ENCODE measurements around the gene NEURL2. TPM values are rescaled to one million over a fixed set of nuclear protein-coding genes. Genes with fewer than 3 reads are reported as not detected.
"Not testable (repeated sequence)": the region's sequence is repeated elsewhere in the genome, so short reads cannot be mapped to it uniquely, and the experiment has no call there.

NEURL2 gene
- total RNA-seq, 1 donor from 2014 or later: 3.3 TPM

DNA sequence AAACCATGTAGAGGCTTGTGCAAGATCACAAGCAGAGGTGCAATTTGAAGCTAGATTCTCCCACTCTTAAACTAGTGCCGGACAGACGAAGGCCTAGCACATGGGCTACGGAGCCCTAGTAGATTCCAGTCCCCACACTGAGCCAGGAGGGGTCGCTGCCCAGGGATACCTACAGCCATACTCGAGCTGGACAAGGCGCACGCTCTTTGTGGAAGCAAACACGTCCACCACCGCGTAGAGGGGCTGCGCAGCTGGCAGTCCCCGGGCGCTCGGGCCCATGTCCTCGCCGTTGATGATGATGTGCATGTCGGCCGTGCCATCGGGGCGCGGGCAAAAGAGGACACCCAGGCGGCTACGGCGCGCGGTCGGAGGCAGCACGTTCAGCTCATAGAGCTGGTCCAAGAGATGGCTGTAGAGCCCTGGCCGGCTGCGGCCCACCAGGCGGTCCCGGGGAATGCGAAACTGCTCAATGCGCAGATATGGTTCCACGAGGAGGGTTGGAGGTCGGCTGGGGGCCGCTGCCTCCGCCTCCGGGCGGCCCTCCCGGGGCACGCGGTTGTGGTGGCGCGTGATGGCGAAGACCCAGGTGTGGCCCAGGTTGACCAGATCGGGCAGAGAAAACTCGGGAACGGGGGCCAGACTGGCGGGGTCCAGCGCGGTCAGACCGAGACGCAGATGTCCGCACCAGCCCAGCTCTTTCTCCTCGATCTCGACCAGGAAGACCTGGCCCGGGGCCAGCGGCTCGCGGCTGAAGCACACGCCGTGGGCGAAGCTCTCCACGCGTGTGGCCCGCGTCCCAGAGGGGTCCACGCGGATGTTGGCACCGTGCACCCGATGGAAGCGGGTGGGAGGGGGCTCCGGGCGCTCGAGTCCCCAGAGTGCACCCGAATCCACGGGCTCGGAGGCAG is 677 bp downstream of the NEURL2 start:
- intact Hi-C loops (cut with micrococcal nuclease): loop anchor here (2.0 to 10.0 kb wide), 2 partner anchors 44 to 84 kb away; partner anchors contain the start of genes PCIF1 and ZNF335
- Mint-ChIP-seq H3K4me1 (ENCODE audit: low read depth) (peaks cover 29% of the 10 kb centered on the region), H3K36me3 (ENCODE audit: low read depth) (peaks cover 13% of the 10 kb centered on the region), H3K27me3 (ENCODE audit: low read depth) (no peaks in the 10 kb centered on the region), H3K9me3 (no peaks in the 10 kb centered on the region), H3K4me3 (ENCODE audit: low read depth) (peak overlapping the region; percentile 87), H3K27ac (peak overlapping the region; percentile 75)
- no peak for DNase-seq (ENCODE audit: low spot score)

DNA sequence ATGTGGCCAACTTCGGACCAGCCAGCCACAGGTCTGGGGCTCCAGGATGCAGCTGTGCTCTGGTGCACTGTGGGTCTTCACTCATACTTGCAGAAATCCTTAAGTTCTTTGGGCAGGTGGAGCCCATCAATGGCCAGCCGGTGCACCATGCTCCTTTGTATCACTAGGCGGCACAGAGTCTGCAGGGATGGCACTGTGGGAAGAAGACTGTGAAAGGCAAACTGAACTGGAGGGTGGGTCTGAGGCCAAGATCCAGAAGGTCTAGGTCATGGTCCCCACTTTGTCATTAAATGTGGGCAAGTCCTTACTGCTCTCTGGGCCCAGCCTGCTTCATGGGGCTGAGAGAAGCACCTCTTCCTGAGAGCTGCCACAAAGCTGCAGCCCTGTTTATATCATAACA is 2.3 kb downstream of the NEURL2 start:
- Mint-ChIP-seq H3K27ac (no peak overlapping the region), H3K4me1 (ENCODE audit: low read depth) (peaks cover 32% of the 10 kb centered on the region), H3K27me3 (ENCODE audit: low read depth) (no peaks in the 10 kb centered on the region), H3K9me3 (no peaks in the 10 kb centered on the region), H3K4me3 (ENCODE audit: low read depth) (no peak overlapping the region), H3K36me3 (ENCODE audit: low read depth) (peaks cover 17% of the 10 kb centered on the region)
- no peak for DNase-seq (ENCODE audit: low spot score)
- intact Hi-C loops (cut with micrococcal nuclease): loop anchor here (5.0 to 10.0 kb wide), 2 partner anchors 76 to 94 kb away; partner anchors contain the start of genes DNTTIP1, UBE2C and WFDC3

DNA sequence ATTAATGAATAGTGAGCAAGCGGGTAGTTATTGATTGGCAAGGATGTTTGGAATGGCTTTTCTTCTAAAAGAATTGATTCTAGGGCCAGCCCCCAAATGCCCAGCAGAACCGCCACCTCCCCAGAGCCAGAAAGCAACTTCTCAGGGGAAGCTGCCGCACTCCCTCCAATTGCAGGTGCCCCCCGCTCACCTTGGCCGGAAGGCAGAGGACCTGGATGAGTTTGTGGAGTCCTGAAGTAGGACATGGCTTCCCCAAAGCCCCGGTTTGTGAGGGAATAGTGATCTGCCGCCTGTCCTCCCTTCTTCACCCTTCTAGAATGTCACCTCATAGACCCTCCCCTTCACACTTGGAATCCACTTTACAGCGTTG is 3.7 kb downstream of the NEURL2 start, which contains the start of gene SPATA25:
TSS of gene SPATA25 (minus strand) at position 277 of the 370 bp plus-strand sequence. CDS start at position 245, 32 bp downstream.
- H3K4me3 Mint-ChIP-seq (ENCODE audit: low read depth): no peak within 1 kb of the TSS
- no peak for DNase-seq (ENCODE audit: low spot score)
- intact Hi-C loops (cut with micrococcal nuclease): loop anchor here (5.0 to 10.0 kb wide), 2 partner anchors 75 to 93 kb away; partner anchors contain the start of genes DNTTIP1, UBE2C and WFDC3

DNA sequence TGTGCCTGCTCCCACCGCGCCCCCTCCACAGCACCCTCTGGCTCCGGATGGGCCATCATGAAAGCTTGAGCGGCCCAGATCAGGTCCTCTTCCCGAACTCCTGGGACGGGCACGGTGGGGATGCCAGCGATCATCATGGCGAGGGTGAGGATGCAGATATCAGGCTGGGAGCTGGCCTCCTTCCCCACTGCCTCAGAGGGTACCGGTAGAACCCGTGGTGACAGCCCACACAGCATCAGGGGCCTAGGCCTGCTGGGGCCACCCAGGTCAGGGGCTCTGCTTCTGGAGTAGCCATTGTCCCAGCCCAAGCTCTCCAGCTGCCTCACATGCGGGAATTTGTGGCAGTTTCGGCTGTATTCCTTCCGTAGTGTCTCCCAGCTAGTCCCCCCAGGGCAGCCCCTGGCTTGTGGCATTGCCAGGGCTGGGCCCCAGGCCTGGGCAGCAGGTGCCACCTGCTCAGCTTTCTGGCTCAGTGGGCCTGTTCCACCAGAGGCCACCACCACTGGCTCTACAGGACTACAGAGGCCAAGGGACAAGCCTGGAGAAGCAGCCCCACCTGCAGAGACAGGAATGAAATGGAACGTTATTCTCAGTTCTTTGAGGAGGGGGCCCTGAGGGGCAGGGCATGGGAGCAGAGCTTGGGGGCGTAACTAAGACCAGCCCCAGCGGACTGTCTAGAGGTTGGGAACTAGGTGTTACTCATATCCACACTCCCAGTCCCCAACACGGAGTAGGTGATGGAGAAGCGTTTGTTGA is 4.2 kb downstream of the NEURL2 start:
- H3K27me3 Mint-ChIP-seq (ENCODE audit: low read depth): no peaks in the 10 kb centered on the region
- no peak overlapping the region for H3K4me3 Mint-ChIP-seq (ENCODE audit: low read depth)
- no peaks in the 10 kb centered on the region for H3K9me3 Mint-ChIP-seq
- intact Hi-C loops (cut with micrococcal nuclease): loop anchor here (5.0 to 10.0 kb wide), 2 partner anchors 74 to 92 kb away; partner anchors contain the start of genes DNTTIP1, UBE2C and WFDC3
- H3K4me1 Mint-ChIP-seq (ENCODE audit: low read depth): peaks cover 33% of the 10 kb centered on the region
- no peak for DNase-seq (ENCODE audit: low spot score)
- peaks cover 32% of the 10 kb centered on the region for H3K36me3 Mint-ChIP-seq (ENCODE audit: low read depth)
- no peak overlapping the region for H3K27ac Mint-ChIP-seq

More for the DNA sequence above, 3.7 kb downstream of the NEURL2 start, which contains the start of gene SPATA25:
- Mint-ChIP-seq H3K9me3 (no peaks in the 10 kb centered on the region), H3K4me1 (ENCODE audit: low read depth) (peaks cover 34% of the 10 kb centered on the region), H3K27me3 (ENCODE audit: low read depth) (no peaks in the 10 kb centered on the region), H3K27ac (no peak within 1 kb of the TSS), H3K36me3 (ENCODE audit: low read depth) (peaks cover 30% of the 10 kb centered on the region)

DNA sequence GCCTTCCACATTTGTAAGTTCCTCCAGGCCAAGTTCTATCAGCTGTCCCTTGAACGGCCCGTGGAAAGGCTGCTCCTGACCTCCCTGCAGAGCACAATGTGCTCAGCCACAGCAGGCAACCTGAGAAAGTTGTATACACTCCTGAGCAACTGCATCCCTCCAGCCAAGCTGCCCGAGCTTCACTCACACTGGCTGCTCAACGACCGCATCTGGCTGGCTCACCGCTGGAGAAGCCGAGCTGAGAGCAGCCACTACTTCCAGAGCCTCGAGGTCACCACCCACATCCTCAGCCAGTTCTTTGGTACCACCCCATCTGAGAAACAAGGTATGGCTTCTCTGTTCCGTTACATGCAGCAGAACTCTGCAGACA is 7.9 kb downstream of the NEURL2 start:
- H3K36me3 Mint-ChIP-seq (ENCODE audit: low read depth): peaks cover 41% of the 10 kb centered on the region
- peak overlapping the region; percentile 43 for H3K4me3 Mint-ChIP-seq (ENCODE audit: low read depth)

DNA sequence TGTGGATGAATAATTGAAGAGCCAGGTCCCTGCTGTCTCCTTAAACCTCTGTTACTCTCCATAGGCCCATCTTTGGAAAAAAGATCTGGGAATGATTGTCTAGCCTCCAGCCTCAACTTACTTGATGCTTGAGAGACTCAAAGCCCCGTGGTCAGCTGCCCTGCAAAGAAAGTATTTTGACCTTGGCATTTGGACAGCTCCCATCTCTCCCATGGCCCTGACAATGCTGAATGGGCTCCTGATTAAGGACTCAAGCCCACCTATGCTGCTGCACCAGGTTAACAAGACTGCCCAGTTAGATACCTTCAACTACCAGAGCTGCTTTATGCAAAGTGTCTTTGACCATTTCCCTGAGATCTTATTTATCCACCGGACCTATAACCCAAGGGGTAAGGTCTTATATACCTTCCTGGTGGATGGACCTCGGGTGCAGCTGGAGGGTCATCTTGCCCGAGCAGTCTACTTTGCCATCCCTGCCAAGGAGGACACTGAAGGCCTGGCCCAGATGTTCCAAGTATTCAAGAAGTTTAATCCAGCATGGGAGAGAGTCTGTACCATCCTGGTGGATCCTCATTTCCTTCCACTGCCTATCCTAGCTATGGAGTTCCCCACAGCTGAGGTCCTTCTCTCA is 8.4 kb downstream of the NEURL2 start:
- H3K27ac Mint-ChIP-seq: no peak overlapping the region

More for the DNA sequence above, 7.9 kb downstream of the NEURL2 start:
- H3K9me3 Mint-ChIP-seq: no peaks in the 10 kb centered on the region
- no peak overlapping the region for H3K27ac Mint-ChIP-seq
- peaks cover 33% of the 10 kb centered on the region for H3K4me1 Mint-ChIP-seq (ENCODE audit: low read depth)
- DNase-seq (ENCODE audit: low spot score): no peak
- intact Hi-C loops (cut with micrococcal nuclease): loop anchor here (10.0 kb wide), 1 partner anchor 88 kb away; the partner anchor contains the start of genes DNTTIP1 and WFDC3
- no peaks in the 10 kb centered on the region for H3K27me3 Mint-ChIP-seq (ENCODE audit: low read depth)

DNA sequence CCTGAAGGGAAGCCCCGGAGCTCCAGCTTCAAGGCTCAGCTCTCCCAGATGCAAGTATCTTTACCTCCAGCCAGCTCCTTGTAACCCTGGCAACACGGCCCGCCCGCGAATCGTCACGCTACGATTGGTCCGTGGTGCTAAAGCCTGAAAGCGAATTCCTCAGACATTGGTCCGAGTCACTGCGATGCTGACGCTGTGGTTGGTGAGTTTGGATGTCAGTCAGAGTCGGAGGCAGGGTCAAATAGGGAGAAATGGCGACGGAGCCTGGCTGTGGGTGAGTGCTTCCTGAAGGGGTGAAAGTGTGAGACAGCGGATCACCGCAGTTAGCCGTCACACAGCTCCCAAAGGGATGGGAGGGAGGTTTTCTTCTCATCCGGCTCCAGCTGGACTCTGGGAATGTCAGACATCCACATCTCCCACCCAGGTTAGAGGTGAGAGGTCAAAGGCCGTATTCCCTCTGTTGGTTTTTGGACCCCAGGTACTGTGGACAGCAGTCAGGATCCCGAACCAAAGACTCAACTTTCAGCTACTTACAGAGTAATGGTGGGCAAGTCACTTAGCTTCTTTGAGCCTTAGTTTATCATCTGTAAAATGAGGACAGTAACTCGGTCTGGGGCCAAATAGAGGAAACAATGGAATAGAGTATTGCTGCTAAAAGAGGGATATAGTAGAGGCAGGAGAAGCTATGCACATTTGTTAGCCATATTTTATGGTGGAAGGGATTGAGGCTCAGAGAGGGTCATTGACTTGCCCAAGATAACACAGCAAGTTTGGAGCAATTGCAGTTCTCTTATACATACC is 9.8 kb downstream of the NEURL2 start, which contains the start of gene ZSWIM1:
TSS of gene ZSWIM1 (plus strand) at position 240 of the 801 bp plus-strand sequence. CDS start 1,366 bp downstream, outside the sequence.
- H3K4me1 Mint-ChIP-seq (ENCODE audit: low read depth): peaks cover 31% of the 10 kb centered on the region
- no peaks in the 10 kb centered on the region for H3K27me3 Mint-ChIP-seq (ENCODE audit: low read depth)
- intact Hi-C loops (cut with micrococcal nuclease): loop anchor here (1.0 to 10.0 kb wide), 2 partner anchors 24 to 86 kb away; partner anchors contain the start of genes ACOT8, DNTTIP1, WFDC3 and ZSWIM3
- DNase-seq (ENCODE audit: low spot score): peak; percentile 98
- peak within 1 kb of the TSS; percentile 81 for H3K27ac Mint-ChIP-seq
- no peaks in the 10 kb centered on the region for H3K9me3 Mint-ChIP-seq
- H3K4me3 Mint-ChIP-seq (ENCODE audit: low read depth): peak within 1 kb of the TSS; percentile 95
- H3K36me3 Mint-ChIP-seq (ENCODE audit: low read depth): peaks cover 37% of the 10 kb centered on the region

More for the DNA sequence above, 8.4 kb downstream of the NEURL2 start:
- Mint-ChIP-seq H3K9me3 (no peaks in the 10 kb centered on the region), H3K36me3 (ENCODE audit: low read depth) (peaks cover 41% of the 10 kb centered on the region), H3K4me3 (ENCODE audit: low read depth) (peak overlapping the region; percentile 66), H3K4me1 (ENCODE audit: low read depth) (peaks cover 33% of the 10 kb centered on the region), H3K27me3 (ENCODE audit: low read depth) (no peaks in the 10 kb centered on the region)
- no peak for DNase-seq (ENCODE audit: low spot score)
- intact Hi-C loops (cut with micrococcal nuclease): loop anchor here (10.0 kb wide), 1 partner anchor 88 kb away; the partner anchor contains the start of genes DNTTIP1 and WFDC3

DNA sequence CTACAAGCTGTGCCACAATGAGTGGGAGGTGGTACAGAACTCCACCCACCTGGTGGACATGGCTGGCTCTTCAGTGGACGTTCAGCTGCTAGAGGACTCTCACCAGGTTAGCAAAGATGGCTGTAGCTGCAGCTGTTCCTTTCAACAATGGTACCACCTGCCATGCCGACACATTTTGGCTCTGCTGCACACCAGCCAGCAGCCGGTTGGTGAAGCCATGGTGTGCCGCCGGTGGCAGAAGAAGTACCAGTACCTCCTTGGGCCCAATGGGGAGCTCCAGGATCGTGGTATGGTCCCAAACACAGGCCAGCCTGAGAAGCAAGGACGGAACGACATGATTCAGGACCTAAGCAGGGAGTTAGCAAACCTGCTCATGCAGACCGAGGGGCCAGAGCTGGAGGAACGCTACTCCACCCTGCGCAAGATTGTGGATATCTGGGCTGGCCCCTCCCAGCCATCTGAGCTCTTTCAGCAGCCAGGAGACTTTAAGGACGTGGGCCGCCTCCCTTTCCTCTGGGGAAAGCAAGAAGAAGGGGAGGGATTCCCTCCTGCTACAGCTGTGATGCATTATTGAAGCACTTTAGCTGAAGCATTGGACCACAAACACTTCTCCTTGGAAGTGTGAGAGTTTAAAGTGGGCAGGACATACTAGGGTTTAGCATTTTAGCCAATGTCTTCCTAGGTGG is 12.8 kb downstream of the NEURL2 start:
- Mint-ChIP-seq H3K4me1 (ENCODE audit: low read depth) (peaks cover 23% of the 10 kb centered on the region), H3K9me3 (no peaks in the 10 kb centered on the region), H3K27ac (no peak overlapping the region), H3K36me3 (ENCODE audit: low read depth) (peaks cover 20% of the 10 kb centered on the region), H3K4me3 (ENCODE audit: low read depth) (no peak overlapping the region), H3K27me3 (ENCODE audit: low read depth) (no peaks in the 10 kb centered on the region)
- no peak for DNase-seq (ENCODE audit: low spot score)
- intact Hi-C loops (cut with micrococcal nuclease): no loop called here

DNA sequence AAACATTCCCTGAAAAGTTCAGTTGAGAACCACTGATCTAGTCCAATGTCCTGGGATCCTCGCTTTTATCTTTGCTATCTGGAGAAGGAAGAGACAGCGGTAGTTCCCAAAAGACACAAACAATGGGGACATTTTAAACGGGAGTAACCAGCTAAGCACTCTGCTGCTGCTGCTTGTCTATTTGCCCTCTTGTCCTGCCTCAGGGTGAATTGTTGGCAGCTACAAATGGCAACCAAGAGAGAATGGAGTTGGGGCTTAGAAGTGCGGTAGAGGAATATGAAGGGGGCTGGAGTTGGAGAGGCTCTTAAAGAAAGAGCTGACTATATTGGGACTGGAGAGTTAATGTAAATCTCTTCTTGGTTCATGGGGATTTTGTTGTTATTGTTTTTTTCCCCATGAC is 16.4 kb downstream of the NEURL2 start:
- intact Hi-C loops (cut with micrococcal nuclease): no loop called here
- H3K36me3 Mint-ChIP-seq (ENCODE audit: low read depth): peaks cover 3% of the 10 kb centered on the region
- no peaks in the 10 kb centered on the region for H3K27me3 Mint-ChIP-seq (ENCODE audit: low read depth)
- no peak overlapping the region for H3K4me3 Mint-ChIP-seq (ENCODE audit: low read depth)
- DNase-seq (ENCODE audit: low spot score): no peak
- H3K4me1 Mint-ChIP-seq (ENCODE audit: low read depth): peaks cover 7% of the 10 kb centered on the region
- no peaks in the 10 kb centered on the region for H3K9me3 Mint-ChIP-seq
- H3K27ac Mint-ChIP-seq: no peak overlapping the region

DNA sequence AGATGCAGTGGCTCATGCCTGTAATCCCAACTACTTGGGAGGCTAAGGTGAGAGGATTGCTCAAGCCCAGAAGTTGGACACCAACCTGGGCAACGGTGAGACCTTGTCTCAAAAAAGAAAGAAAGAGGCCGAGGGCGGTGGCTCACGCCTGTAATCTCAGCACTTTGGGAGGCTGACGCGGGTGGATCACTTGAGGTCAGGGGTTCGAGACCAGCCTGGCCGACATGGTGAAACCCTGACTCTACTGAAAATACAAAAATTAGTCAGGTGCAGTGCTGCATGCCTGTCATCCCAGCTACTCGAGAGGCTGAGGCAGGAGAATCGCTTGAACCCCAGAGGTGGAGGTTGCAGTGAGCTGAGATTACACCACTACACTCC is 16.9 kb downstream of the NEURL2 start:
- H3K27ac Mint-ChIP-seq; H3K4me1 Mint-ChIP-seq (ENCODE audit: low read depth); H3K36me3 Mint-ChIP-seq (ENCODE audit: low read depth); H3K27me3 Mint-ChIP-seq (ENCODE audit: low read depth); DNase-seq (ENCODE audit: low spot score); H3K9me3 Mint-ChIP-seq; H3K4me3 Mint-ChIP-seq (ENCODE audit: low read depth); intact Hi-C loops (cut with micrococcal nuclease): not testable (repeated sequence)

DNA sequence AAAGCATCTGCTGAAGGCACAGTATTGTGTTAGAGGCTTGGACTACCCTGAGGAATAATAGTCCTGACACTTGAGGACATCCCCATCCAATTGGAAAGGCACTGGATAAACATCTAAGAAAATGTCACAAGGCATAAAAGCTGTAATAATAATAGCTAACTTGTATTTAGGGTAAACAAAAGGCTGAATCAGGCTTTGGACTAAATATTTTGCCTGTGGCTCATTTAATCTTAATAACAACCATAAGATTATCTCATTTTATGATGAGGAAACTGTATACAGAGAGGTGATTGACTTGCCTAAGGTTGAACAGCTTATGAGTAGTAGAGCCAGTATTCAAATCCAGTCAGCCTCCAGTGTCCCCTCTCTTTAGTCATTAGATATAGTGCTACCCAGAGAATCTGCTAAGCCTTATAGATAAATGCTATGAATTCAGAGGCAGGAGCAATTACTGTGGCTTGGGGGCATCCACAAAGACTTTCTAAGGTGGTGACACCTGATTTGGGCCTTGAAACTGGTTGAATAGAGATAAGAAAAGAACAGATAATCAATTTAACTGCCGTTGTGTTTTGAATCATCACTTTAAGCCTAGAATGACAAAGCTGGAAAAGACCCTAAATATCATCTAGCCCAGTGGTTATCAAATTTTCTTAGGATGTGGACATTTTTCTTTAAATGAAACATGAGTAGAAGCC is 17.5 kb downstream of the NEURL2 start:
- intact Hi-C loops (cut with micrococcal nuclease): no loop called here

More for the DNA sequence above, 17.5 kb downstream of the NEURL2 start:
- H3K4me1 Mint-ChIP-seq (ENCODE audit: low read depth): peaks cover 7% of the 10 kb centered on the region
- peaks cover 3% of the 10 kb centered on the region for H3K36me3 Mint-ChIP-seq (ENCODE audit: low read depth)
- no peaks in the 10 kb centered on the region for H3K27me3 Mint-ChIP-seq (ENCODE audit: low read depth)
- no peak for DNase-seq (ENCODE audit: low spot score)
- H3K9me3 Mint-ChIP-seq: no peaks in the 10 kb centered on the region
- H3K4me3 Mint-ChIP-seq (ENCODE audit: low read depth): no peak overlapping the region
- no peak overlapping the region for H3K27ac Mint-ChIP-seq

Measured in activated T-helper 2 cell treated with anti-CD3 and anti-CD28 coated beads, Interferon-gamma antibody, Interleukin-2, Interleukin-4, amounts not matched to agents 10 μg/mL and 5 μg/mL and 100 μg/mL, durations not matched to agents 14 hours and 24 hours and 36 hours (primary cell).